ENCODE measurements around the gene KDM4D. TPM values are rescaled to one million over a fixed set of nuclear protein-coding genes. Genes with fewer than 3 reads are reported as not detected.
"Not testable (repeated sequence)": the region's sequence is repeated elsewhere in the genome, so short reads cannot be mapped to it uniquely, and the experiment has no call there.

The KDM4D gene
- total RNA-seq, 1 donor from 2014 or later, result 0.39 TPM

DNA sequence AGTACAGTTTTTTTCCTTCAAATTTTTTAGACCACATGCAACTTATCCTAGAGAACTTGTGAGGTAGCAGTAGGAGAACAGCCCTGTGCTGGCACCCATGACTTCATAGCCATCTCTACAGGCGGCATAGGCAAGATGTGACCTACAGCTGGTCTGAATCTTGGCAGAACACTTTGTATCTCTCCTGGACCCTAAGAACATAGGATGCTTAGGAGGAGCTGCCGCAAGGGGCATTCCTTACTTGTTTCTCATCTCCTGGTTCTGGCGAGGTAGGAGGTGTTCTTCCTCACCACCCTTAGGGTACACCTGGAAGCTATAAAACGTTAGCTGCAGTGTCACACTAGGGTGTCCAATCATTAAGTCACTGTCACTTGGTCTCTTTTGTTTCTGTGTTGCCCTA, 16.5 kb upstream of the KDM4D start:
- DNase-seq (ENCODE audit: low read depth in 2 of 2), result no peak

DNA sequence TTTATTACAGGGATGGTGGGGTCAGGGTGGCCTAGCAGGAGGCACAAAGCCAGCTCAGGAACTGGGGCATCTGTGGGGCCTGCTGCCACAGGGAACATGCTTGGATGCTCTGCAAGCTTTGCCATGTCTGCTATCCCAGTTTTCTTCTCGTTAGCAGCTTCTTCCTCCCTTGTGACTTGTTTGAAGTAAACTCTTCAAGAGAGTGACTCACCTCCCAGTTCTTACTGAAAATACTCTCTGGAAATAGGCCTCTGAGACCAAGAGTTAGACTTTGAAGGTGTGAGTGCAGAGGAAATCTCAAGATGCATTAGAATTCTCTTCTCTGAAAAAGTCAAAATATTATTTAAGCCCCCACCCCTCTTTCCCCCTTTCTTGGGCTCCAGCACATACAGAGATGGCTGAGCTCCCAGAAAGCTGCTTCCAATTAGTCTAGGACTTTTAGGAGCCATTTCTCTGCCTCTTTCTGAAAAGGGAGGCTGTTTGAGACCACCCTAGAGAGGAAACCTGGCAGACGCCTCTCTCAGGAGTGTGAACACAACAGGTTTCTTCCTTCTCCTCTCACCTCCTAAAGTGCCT, 15.3 kb upstream of the KDM4D start:
- DNase-seq (ENCODE audit: low read depth in 2 of 2), result peak in 1 of 2 donors; percentile 15

DNA sequence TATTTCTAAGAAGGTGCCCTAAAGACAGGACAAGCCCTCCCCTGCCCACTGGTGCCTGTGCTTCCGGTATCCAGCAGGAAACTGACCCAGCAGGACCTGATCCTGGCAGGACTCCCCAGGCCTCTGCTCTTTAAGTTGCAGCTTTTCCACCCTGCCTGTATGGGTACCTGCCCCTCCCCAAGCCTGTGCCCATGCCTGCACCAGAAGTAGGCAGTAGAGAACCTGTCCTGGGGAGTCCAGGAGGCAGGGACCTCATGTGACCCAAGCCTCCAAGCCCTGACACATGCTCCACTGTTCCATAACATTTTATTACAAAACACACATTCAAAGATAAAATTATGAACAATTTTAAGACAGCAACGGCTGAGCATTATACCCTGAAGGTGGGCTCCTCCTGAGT, 14.3 kb upstream of the KDM4D start:
- no peak for DNase-seq (ENCODE audit: low read depth in 2 of 2)

DNA sequence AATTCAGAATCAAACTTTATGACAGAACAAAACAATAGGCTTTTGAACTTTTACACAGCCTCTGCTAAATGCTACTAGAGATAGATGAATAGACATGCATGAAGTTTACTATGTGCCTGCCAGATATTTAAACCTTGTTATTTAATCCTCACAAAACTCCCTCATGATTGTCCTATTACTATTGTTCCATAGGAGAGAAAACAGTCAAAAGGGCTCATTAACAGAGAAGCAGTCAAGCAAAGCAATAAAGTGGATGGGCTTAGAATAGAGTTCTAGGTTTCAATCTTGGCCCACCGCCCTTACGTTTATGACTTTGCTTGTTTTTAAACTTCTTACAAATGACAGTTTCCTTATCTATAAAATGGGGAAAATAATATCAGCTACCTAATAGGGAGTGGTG, 13.0 kb upstream of the KDM4D start:
- DNase-seq (ENCODE audit: low read depth in 2 of 2), result no peak

DNA sequence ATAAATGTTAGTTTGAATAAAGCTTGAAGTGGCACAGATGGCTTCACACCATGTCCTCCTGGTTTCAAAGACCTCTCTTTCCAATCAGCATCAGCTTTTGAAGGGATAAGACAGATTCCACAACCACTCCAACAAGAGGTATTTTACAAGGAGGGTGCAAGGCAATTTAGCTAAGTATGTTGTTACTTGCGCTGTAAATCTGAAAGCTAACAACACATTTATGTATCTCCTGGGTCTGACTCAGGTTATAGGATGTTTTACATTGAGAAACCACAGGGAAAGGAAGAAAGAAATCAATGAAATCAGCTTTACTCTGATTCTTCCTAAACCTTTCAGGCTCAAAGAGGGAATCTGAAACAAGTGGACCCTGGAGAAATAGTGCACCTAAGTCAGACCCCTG, 12.3 kb upstream of the KDM4D start:
- DNase-seq (ENCODE audit: low read depth in 2 of 2), result no peak

DNA sequence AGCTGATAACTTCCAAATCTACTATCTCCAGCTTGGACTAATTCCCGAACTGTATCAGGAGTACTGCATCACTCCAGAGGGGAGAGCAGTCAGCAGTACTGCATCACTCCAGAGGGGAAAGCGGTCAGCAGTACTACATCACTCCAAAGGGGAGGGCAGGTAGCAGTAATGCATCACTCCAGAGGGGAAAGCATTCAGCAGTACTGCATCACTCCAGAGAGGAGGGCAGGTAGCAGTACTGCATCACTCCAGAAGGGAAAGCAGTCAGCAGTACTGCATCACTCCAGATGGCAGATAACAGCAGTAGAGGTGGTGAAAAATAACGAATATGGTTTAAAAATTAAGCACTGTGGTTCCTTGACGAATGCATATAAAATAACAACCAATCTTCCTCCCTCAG, 8.6 kb upstream of the KDM4D start:
- no peak for DNase-seq (ENCODE audit: low read depth in 2 of 2)

DNA sequence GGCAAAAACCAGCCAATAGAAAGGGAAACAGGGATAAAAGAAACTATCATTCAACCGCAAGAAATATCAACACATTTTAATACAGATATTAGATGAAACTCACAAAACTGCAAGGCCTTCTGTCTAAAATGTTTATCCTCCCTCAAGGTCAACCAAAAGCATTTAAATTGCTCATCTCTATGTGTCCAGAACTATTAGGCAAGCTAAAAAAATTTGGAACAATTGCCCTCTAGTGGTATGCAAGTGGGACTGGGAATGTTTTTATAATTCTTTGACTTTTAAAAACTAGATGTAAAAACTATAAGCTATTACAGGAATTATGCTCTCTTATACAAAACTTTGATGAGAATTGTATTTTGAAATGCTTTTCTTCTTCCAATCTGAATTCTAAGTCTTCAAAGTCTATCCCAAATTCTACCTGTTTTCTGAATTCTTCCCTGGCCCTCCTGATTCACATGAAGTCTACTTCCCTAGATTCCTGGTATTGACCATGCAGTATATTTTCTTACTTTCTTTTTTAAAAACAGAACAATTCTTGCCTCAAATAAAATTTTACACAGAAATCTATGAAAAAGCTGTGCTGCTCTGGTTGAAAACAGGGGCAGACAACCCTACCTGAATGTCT, 5.1 kb upstream of the KDM4D start:
- peak; percentile 32 to 34 for DNase-seq (ENCODE audit: low read depth in 2 of 2)

DNA sequence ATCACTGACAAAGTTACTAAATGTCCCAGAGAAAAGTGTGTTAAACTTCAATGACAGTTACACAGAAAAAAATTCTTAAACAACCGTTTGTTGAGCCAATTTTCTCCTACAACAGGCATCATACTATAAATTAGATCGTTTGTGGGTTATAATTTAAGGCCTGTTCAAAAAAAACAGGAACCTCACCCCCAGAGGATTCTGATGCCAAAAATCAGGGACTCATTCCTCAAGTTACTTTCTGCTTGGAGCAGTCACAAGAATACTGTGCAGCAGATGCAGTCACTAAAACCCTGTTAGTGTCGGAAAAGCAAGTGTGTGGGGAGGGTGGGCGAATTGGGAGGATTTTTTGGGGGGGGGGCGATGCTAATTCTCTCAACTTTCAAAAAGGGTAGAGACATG, 810 bp upstream of the KDM4D start:
- DNase-seq (ENCODE audit: low read depth in 2 of 2), result no peak

DNA sequence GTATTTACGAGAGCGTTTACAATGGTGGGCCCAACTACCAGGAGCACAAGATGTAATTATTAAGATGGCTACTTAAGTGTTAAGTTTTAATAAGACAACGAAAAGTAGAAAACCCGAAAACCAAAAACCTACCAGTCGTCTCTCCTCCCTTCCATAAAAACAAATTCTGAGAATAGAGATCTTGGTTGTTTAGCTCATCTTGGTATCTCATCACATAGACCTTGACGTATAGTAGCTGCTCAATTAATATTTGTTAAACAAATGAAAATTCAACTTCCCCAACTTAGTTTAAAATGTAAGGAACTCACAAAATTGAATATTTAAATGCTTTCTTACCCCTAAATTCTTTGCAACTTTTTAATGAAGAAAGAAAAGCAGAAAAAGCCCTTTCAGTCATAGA, 669 bp downstream of the KDM4D start:
- DNase-seq (ENCODE audit: low read depth in 2 of 2), result no peak

DNA sequence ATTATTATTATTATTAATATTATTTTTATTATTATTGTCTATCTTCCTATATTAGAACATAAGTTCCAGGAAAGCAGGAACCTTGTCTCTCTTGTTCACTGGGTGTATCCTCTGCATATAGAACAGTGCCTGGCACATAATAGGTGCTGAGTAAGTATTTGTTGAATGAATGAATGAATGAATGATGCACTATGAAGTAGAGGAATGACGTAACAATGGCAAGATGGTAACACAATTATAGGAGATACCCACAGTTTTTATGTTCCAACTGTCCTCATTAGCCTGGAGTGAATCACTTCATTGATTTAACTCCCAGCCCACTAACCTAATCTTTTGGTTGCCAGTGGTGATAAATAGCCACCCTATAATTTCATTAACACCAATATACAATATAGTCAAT, 2.1 kb downstream of the KDM4D start:
- no peak for DNase-seq (ENCODE audit: low read depth in 2 of 2)

DNA sequence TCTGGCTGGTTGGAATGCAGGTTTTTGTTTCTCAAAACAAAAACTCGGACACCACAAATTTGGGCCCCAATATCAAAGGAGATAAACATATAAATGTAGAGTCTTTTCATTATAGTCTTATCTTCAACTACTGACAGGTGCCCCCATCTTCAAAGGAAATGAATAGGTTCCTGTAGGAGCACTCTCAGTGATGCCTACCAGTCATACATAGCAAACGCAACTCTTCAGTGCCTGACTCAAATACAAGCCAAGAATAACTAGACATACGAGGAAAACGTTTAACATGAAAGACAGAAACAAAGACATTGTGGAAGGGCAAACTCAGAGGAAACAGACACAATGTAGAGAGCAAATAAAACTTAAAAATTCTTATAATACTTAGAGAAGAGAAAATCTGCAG, 13.9 kb downstream of the KDM4D start:
- DNase-seq (ENCODE audit: low read depth in 2 of 2), result no peak

DNA sequence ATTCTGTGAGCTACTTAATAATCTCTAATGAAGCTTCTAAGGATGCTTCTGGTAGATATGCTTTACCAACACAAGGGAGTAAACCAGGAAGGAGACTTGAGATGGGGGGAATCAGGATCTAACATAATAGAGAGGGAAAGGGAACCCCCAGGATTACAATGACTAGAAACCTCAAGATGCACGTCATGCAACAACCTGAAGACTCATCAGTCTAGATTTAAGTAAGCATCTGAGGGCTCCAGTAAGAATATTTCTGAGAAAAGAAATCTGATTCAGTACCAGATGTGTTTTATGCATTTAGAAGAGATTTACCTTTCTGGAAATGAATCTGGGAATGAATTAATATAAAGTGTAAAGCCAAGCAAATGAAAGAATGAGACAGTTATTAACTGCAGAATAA, 15.2 kb downstream of the KDM4D start:
- DNase-seq (ENCODE audit: low read depth in 2 of 2), result no peak

DNA sequence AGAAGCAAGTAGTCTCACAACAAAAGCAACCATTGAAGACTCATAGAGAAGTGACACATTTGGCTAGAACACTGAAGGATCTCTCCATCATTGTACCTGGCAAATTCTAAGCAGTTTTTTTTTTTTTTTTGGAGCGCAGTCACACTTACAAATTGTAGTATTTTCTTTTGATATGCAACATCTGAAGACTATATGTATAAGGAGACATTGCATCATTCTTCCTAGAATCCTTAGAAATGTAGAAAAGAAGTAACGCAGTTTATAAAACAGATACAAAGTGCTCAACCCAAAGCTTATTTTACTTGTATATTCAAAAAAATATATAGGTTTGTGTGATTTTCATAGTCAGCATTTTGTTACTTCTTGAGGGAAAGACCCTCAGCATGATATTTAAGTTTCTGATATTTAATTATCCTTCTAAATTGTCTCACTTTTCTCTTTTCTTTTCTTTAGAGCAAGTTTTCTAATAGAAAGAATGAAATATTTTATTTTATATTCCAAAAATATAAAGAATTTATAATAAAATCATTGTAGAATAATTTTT, 20.0 kb downstream of the KDM4D start:
- DNase-seq (ENCODE audit: low read depth in 2 of 2), result no peak

DNA sequence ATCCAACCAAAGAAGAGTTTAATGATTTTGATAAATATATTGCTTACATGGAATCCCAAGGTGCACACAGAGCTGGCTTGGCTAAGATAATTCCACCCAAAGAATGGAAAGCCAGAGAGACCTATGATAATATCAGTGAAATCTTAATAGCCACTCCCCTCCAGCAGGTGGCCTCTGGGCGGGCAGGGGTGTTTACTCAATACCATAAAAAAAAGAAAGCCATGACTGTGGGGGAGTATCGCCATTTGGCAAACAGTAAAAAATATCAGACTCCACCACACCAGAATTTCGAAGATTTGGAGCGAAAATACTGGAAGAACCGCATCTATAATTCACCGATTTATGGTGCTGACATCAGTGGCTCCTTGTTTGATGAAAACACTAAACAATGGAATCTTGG, 23.9 kb downstream of the KDM4D start:
- no peak for DNase-seq (ENCODE audit: low read depth in 2 of 2)

DNA sequence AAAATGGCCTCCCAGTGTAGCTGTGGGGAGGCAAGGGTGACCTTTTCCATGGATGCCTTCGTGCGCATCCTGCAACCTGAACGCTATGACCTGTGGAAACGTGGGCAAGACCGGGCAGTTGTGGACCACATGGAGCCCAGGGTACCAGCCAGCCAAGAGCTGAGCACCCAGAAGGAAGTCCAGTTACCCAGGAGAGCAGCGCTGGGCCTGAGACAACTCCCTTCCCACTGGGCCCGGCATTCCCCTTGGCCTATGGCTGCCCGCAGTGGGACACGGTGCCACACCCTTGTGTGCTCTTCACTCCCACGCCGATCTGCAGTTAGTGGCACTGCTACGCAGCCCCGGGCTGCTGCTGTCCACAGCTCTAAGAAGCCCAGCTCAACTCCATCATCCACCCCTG, 24.8 kb downstream of the KDM4D start:
- DNase-seq (ENCODE audit: low read depth in 2 of 2), result no peak

DNA sequence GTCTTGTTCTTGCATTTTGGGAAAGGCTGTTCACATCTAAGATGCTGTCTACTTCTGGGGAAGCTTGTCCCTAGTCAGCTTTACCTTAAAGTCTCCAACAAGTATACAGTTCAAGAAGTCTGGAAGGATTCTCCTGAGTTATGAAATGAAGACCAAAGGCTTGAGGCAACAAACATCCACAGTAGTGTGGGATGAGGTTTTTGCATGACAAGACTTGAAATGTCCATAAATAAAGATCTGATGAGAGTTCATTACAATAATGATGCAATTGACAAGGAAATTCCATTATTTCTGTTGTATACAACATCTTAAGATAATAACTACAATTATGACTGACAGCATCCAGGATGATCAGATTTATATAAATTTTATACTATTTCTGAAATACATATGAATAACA, 30.2 kb downstream of the KDM4D start:
- DNase-seq (ENCODE audit: low read depth in 2 of 2), result no peak

DNA sequence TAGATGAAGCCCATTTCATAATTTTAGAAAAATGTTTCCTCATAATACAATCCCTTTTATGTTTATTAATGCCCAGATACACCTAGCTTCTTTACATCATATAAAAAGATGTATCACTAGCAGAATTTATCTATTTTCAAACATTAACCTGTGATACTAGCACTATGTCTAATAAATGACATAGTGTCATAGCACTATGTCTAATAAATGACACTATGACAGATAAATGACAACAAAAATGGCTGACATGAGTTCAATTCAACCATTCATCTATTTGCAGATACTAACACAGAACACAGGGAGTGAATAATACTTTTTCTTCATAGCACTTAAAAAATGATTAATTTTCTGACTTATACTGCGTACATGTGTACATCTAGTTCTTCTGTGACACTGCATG, 32.1 kb downstream of the KDM4D start:
- no peak for DNase-seq (ENCODE audit: low read depth in 2 of 2)

DNA sequence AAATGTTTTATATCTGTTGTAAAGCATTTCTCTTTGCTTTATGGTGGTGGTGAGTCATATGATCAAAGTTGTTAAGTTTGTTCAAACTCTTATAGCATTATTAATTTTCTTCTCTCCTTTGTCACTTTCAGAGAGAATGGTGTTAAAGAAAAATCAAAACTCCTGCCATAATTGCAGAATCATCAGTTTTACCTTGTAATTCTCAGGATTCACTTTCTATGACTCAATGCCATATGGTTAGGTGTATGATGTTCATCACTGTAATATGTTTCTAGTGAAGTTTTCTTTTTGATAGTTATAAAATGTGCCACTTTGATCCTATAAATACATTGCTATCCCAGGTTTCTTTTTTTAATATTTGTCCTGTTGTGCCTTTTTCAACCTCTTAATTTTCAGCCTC, 37.9 kb downstream of the KDM4D start:
- no peak for DNase-seq (ENCODE audit: low read depth in 2 of 2)

DNA sequence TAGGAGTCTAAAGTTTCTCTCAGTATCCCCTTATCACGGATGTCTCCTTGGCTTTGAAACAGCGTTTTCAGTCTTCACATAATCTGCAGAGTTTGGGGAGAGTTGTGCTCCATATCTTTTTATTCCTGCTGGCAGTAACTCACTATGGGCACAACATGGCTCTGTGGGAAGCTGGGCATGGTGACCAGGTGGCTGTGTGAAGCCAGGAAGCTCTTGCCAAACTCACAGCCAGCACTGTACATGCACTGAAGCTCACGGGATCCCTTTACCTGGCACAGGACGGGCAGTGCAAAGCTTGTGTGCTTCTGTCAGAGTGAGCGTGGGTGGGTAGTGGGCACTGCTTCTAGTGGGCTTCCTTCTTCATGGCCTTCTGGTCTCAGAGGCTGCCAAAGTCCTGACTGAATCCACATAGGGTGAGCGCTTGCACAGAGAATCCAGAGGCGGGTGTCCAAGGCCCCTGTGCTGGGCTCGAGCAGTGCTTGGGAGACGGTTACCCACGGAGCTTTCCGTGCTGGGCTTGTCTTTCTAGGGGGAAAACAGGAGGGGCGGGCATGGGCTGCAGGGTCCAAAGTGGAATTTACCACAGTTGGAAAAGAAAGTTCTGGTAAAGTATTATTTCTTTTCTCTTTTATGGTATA, 40.8 kb downstream of the KDM4D start:
- no peak for DNase-seq (ENCODE audit: low read depth in 2 of 2)

DNA sequence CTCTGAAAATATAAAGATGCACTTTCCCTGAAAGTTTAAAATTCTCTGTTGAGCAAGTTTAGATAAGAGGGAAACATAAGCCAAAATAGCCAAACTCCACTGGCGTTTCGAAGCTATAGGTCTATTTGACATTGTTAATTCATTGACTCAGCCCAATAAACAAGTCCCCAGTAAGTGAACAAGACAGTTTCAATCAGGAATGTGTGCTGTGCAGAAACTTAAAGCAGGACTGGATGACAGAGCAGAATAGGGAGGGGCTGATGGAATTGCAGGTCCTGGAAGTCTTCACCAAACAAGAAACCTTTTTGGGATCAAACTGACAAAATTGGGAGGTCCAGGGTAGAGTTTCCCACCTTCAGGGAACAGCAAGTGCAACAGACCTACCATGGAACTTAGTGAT, 42.6 kb downstream of the KDM4D start:
- no peak for DNase-seq (ENCODE audit: low read depth in 2 of 2)

DNA sequence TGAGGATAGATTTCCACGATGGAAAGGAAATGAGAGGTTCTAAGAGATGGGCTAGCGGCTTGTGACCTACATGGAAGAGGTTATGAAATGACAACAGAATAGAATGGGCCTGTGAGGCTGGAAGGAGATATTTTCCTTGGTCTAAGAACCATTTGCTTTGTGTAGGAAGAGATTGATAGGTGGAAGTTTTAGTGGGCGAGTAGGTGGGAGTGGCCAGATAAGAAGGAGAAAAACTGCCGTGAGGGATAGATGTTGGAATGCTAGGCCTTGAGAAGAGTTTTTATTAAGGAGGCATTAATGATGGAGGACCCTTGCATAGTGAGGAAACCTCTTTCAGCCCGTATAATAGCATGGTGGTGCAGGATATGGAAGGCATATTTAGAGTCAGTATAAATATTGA, 48.0 kb downstream of the KDM4D start:
- not testable (repeated sequence) for DNase-seq (ENCODE audit: low read depth in 2 of 2)

DNA sequence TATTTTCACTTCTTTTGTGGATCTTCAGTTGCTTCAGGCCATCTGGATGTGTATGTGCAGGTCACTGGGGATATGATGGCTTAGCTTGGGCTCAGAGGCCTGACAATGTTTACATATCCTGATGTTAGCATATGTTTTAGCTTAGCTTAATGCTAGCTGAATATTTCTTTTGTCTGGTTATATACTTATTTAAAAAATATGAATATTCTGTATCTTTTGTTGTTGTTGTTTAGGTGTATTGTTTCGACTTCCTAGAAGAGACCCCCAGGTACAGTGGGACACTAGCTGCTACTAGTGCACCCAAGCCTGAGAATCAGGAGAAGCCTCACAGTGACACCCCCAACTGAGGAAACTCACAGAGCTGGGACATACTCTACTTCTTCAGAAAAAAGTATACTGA, 51.4 kb downstream of the KDM4D start, which contains the start of gene KDM4E:
KDM4E (plus strand) TSS at position 301 of the 400 bp plus-strand sequence. CDS start 300 bp downstream, outside the sequence.
- no peak for DNase-seq (ENCODE audit: low read depth in 2 of 2)

DNA sequence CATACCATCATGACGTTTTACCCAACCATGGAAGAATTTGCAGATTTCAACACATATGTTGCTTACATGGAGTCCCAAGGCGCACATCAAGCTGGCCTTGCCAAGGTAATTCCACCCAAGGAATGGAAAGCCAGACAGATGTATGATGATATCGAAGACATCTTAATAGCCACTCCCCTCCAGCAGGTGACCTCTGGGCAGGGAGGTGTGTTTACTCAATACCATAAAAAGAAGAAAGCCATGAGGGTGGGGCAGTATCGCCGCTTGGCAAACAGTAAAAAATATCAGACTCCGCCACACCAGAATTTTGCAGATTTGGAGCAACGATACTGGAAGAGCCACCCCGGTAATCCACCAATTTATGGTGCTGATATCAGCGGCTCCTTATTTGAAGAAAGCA, 52.1 kb downstream of the KDM4D start:
- not testable (repeated sequence) for DNase-seq (ENCODE audit: low read depth in 2 of 2)

Measured in dermis microvascular lymphatic vessel endothelial cell (primary cell).